ENCODE results near the gene TBC1D14. TPM values are rescaled to one million over a fixed set of nuclear protein-coding genes. Genes with fewer than 3 reads are reported as not detected.

The TBC1D14 gene
- total RNA-seq, 1 experiment from 2014 or later = 36.3 TPM

- ChIA-PET CTCF (interaction anchor here (0.5 to 1.0 kb wide), 2 partner anchors 19 to 1190 kb away, joined by 3 to 4 read pairs; no protein-coding TSS in a partner anchor), POLR2A (interaction anchor here (0.6 kb wide), 1 partner anchor 285 kb away, joined by 3 read pairs; no protein-coding TSS in a partner anchor)
- no TSS peak for BruUV-seq (replicated peaks)
- intact Hi-C loops (cut with micrococcal nuclease; ENCODE audit: unreplicated experiment) (no loop called here), in situ Hi-C loops (cut with HindIII; ENCODE audit: low pct_unique_long_range_greater_than_20kb, low sequenced_read_pairs) (no loop called here)
- ATAC-seq = no peak
- Histone ChIP-seq H3K4me3 (ENCODE audit: low read depth in 2 of 2, low read length in 2 of 2) (no peak overlapping the region), H3K36me3 (ENCODE audit: control insufficient read depth, insufficient read depth, low read length) (no peaks in the 10 kb centered on the region), H3K27me3 (ENCODE audit: control insufficient read depth, insufficient read depth, low read length) (no peaks in the 10 kb centered on the region), H3K9me3 (ENCODE audit: control insufficient read depth, insufficient read depth, low read depth, low read length) (no peaks in the 10 kb centered on the region), H3K27ac (ENCODE audit: low read length) (no peak overlapping the region), H3K4me1 (ENCODE audit: control insufficient read depth, insufficient read depth, low read length) (peaks cover 12% of the 10 kb centered on the region)
- TF ChIP-seq, protein P1, sequence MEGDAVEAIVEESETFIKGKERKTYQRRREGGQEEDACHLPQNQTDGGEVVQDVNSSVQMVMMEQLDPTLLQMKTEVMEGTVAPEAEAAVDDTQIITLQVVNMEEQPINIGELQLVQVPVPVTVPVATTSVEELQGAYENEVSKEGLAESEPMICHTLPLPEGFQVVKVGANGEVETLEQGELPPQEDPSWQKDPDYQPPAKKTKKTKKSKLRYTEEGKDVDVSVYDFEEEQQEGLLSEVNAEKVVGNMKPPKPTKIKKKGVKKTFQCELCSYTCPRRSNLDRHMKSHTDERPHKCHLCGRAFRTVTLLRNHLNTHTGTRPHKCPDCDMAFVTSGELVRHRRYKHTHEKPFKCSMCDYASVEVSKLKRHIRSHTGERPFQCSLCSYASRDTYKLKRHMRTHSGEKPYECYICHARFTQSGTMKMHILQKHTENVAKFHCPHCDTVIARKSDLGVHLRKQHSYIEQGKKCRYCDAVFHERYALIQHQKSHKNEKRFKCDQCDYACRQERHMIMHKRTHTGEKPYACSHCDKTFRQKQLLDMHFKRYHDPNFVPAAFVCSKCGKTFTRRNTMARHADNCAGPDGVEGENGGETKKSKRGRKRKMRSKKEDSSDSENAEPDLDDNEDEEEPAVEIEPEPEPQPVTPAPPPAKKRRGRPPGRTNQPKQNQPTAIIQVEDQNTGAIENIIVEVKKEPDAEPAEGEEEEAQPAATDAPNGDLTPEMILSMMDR (IDR thresholded peaks at IDR 0.05) = no peak
- TF ChIP-seq POLR2AphosphoS5 (IDR thresholded peaks at IDR 0.05; ENCODE audit: low read depth, low read length) (no peak), TCF7L2 (IDR thresholded peaks at IDR 0.05; ENCODE audit: low read depth, low read length) (no peak), REST (IDR thresholded peaks at IDR 0.05; ENCODE audit: insufficient read depth in 1 of 2, low read depth in 2 of 2, low read length in 1 of 2) (no peak), SIN3A (IDR thresholded peaks at IDR 0.05; ENCODE audit: borderline replicate concordance, insufficient read depth, low read depth, low read length) (no peak)
- no peak for DNase-seq (ENCODE audit: low read depth, low spot score)
Measured at GRCh38 chr4:6955261-6955911, 45.8 kb downstream of the TBC1D14 start.

DNA sequence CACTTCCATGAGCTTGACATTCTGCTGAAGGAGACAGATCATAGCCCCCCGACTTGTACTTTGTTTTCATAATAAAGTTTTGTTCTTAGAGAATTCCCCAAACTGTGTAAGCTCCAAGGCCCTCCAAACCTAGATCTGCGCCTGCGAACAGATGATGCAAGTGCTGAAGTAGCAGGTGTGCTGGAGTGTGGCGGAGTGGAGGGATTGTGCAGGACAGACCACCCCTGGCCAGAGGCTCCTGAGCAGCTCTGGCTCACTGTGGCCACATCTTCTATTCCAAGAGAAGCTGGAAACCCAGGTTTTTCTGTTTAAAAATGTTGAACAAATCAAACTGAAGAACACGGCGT is 46.4 kb downstream of the TBC1D14 start:
- ChIA-PET CTCF (interaction anchor here (0.5 to 1.0 kb wide), 3 partner anchors 14 to 1189 kb away, joined by 3 to 4 read pairs (median 3); no protein-coding TSS in a partner anchor), POLR2A (no interaction called here)
- no peak for ATAC-seq
- H3K27me3 ChIP-seq (ENCODE audit: control insufficient read depth, insufficient read depth, low read length) = no peaks in the 10 kb centered on the region
- in situ Hi-C loops (cut with HindIII; ENCODE audit: low pct_unique_long_range_greater_than_20kb, low sequenced_read_pairs) = no loop called here
- no TSS peak for BruUV-seq (replicated peaks)
- peaks cover 12% of the 10 kb centered on the region for H3K4me1 ChIP-seq (ENCODE audit: control insufficient read depth, insufficient read depth, low read length)
- TF ChIP-seq SIN3A (IDR thresholded peaks at IDR 0.05; ENCODE audit: borderline replicate concordance, insufficient read depth, low read depth, low read length) = no peak
- no peak for TF ChIP-seq TCF7L2 (IDR thresholded peaks at IDR 0.05; ENCODE audit: low read depth, low read length)
- no peak for TF ChIP-seq POLR2AphosphoS5 (IDR thresholded peaks at IDR 0.05; ENCODE audit: low read depth, low read length)
- no peak for TF ChIP-seq REST (IDR thresholded peaks at IDR 0.05; ENCODE audit: insufficient read depth in 1 of 2, low read depth in 2 of 2, low read length in 1 of 2)
- TF ChIP-seq, protein P1 (IDR thresholded peaks at IDR 0.05) = no peak
- DNase-seq (ENCODE audit: low read depth, low spot score) = no peak
- H3K9me3 ChIP-seq (ENCODE audit: control insufficient read depth, insufficient read depth, low read depth, low read length) = no peaks in the 10 kb centered on the region
- no peak overlapping the region for H3K27ac ChIP-seq (ENCODE audit: low read length)
- no peaks in the 10 kb centered on the region for H3K36me3 ChIP-seq (ENCODE audit: control insufficient read depth, insufficient read depth, low read length)
- intact Hi-C loops (cut with micrococcal nuclease; ENCODE audit: unreplicated experiment) = no loop called here
- no peak overlapping the region for H3K4me3 ChIP-seq (ENCODE audit: low read depth in 2 of 2, low read length in 2 of 2)
